ENCODE results near the gene ZDHHC11.
A peak's percentile ranks its signal among the peaks of the same experiment; 100 is the strongest.
"Not testable (repeated sequence)": the region's sequence is repeated elsewhere in the genome, so short reads cannot be mapped to it uniquely, and the experiment has no call there.

The ZDHHC11 gene

DNA sequence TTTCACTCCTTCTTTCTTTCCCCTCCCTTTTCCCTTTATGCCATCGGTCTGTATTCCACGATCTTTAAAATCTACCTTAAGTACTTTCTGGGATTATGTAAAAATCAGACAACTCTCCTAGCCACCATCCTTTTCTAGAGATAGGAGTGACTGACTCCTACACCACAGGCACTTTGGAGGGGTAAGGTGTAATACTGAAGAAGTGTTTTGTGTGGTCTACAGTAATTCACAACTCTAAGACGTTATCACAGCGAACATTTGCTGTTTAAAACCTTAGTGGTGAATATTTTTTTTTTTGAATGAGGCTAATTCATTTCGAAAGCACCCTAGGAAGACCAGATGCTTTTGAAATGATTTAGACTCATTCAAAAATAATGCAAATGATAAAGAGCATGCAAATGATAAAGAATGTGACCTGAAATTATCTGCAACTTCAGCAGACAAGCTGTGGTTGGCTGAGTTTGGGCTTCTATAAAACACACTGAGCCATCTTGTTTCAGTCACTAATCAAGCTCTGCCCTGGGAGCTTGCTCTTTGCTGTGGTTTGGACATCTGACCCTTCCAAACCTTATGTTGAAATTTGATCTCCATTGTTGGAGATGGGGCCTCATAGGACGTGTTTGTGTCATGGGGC, 52.2 kb downstream of the ZDHHC11 start:
- DNase-seq: not testable (repeated sequence)

- not testable (repeated sequence) for DNase-seq
Measured at GRCh38 chr5:797986-798385, 52.8 kb downstream of the ZDHHC11 start.

DNA sequence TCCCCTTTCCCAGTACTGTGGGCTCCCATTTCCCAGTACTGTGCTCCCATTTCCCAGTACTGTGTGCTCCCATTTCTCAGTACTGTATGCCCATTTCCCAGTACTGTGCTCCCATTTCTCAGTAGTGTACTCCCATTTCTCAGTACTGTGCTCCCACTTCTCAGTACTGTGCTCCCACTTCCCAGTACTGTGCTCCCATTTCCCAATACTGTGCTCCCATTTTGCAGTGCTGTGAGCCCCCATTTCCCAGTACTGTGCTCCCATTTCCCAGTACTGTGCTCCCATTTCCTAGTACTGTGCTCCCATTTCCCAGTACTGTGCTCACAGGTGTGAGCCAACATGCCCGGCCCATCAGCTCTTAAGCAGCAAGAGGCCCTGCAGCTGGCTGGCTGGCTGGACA, 54.9 kb downstream of the ZDHHC11 start:
- DNase-seq: not testable (repeated sequence)

- DNase-seq: not testable (repeated sequence)
Measured at GRCh38 chr5:794948-795347, 55.8 kb downstream of the ZDHHC11 start.

DNA sequence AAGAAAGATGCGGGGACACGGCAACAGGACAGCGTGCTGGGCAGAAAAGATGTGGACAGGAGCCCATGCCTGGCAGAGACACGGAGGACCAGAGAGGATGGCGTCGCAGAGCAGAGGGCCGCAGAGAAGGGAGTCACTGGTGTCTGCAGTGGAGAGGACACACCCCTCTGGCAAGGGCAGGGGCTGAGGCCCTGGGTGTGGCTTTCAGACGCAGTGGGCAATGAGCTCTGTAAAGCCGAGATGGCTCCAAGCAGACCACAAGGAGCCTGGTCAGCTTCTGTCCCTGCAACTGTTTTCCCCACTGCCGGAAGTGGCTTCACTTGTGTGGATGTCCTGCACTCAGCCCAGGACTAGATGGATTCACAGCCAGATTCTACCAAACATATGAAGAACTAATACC, 62.1 kb downstream of the ZDHHC11 start:
- not testable (repeated sequence) for DNase-seq

DNA sequence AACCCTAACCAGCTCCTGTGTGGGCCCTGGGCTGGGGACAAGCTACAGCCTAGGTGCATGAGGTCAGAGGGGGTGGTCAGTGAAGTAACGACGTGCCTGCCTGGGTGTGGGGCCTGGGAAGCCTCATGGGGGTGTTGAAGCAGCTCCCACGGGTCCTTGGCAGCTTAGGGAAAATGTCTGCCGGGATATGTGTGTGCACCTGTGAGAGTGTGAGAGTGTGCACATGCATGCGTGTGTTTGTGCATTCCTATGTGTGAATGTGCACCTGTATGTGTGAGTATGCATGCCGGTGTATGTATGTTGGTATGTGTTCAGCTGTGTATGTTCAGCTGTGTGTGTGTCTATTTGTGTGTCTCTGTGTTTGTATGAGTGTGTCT, 62.9 kb downstream of the ZDHHC11 start:
- DNase-seq: not testable (repeated sequence)

GRCh38 chr5:787224-787856, 63.4 kb downstream of the ZDHHC11 start:
- not testable (repeated sequence) for DNase-seq

DNA sequence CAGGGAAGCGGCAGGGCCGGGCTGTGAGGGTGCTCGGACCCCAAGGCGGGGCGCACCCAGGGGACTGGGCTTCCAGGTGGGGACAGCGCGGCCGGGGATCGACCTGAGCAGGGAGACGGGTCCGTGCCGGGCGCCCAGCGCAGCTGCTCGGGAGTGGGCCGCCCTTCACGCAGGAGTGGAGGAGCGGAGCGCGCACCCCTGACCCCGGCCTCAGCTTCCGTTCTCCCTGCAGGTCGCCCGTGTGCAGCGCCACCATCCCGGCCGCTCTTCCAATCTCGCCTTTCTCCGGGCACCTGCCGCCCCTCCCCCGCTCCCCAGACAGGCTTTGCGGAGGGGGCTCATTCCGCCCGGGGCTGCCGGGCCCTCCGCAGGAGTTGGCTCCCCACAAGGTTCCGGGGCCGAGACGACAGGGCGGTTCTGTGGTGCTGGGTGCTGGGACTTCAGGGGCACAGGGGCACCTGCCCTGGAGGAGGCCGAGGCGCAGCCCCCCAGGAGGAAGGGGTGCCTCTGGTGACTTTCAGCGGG, 65.5 kb downstream of the ZDHHC11 start:
- DNase-seq: not testable (repeated sequence)

DNA sequence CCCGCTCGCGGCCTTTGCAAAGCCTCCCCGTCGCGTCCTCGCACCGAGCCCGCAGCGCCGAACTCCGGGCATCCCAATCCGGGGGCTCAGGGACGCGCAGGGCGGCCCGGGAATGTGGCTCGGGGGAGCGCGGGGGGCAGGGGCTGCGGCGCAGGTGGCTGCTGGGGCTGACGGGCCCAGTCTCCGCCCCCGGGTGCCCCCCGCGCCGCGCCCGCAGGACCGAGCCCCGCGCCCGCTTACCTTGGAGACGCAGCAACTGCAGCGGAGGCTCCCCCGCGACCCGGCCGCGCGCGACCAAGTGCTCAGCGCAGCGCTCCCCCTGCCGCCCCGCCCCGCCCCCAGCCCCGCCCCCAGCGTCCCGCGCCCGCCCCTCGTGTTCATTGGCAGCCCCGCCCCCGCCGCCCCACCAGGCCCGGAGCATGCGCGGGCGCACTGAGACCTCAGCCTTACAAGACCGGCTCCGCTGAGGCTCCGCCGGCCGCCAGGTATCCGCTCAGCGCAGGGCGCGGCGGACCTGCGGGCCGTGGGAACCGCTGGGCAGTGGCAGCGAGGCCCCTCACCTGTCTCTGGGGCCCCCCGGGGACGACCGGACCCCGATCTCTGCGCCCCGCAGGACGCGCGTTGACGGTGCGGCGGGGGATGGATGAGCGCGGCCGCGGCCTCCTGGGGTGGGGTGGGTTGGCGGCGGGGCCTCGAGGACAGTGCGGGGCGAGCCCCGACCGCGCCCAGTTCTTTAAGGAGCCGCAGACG, 66.2 kb downstream of the ZDHHC11 start, which contains the start of gene ZDHHC11B:
TSS of gene ZDHHC11B (minus strand) at position 302 of the 750 bp plus-strand sequence. CDS start 17,810 bp downstream, outside the sequence.
- DNase-seq: peak; percentile 94

GRCh38 chr5:783881-784427, 66.8 kb downstream of the ZDHHC11 start:
- DNase-seq: not testable (repeated sequence)

DNA sequence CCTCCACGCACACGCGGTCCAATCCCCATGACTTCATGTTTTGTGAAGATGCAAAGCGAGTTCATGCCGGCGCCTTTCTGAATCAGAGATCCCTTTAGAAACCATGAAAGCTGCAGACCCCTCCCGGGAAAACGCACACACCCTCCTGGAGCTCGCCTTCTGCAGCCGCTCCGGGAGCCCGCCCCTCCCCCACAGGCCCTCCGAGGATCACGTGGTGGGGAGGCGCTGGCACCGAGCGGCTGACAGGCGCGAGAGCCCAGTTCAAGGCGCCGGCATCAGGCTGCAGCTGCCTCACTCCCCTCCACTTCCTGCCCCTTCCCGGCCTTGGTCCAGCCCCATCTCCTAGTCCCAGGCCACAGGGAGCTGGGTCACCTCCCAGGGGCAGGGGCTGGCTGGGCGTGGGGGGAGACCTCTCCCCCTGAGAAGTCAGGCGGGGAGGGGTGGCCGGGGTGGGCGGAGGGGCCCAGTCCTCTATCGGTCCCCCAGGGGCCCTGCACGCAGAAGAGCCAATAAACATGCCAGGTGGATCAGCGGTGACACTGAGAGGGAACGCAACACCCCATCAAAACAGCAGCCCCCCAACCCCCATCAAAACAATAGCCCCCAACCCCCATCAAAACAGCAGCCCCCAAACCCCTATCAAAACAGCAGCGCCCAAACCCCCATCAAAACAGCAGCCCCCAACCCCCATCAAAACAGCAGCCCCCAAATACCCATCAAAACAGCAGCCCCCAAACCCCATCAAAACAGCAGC, 67.6 kb downstream of the ZDHHC11 start:
- DNase-seq: not testable (repeated sequence)

DNA sequence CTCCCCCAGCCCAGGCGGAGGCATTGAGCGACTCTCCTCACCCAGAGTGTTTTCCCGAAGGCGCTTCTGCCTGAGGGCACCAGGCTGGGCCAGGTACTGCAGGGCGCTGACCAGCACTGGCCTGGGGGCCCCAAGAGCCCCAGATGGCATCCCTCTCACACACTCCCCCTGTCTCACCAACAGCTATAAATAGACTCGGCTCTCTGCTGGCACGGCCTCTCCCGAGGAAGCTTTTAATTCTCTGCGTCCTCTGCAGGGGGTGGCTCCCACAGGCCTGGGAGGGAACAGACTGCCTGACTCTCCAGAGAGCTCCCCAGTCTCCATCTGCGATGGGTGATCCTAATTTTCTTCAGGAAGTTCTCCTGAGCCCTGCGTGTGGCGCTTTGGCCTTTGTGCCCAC, 68.4 kb downstream of the ZDHHC11 start:
- DNase-seq: not testable (repeated sequence)

DNA sequence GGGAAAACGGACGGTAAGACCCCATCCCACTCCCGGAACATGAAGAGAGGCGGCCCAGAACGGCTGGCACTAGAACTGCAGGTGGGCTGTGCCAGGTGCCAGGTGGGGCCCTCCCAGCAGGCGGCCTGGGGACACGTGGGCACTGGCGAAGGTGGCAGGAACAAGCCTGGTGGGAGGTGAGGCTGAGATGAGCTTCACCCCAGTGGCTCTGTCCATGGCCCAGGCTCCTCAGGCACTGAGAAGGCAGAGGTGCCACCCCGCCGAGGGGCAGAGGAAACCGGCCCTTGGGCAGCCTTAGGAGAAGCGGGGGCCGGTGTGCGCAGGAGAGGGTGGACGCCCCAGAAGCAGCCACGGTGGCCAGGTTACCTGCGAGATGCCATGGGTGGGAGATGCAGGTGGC, 70.2 kb downstream of the ZDHHC11 start:
- not testable (repeated sequence) for DNase-seq

DNA sequence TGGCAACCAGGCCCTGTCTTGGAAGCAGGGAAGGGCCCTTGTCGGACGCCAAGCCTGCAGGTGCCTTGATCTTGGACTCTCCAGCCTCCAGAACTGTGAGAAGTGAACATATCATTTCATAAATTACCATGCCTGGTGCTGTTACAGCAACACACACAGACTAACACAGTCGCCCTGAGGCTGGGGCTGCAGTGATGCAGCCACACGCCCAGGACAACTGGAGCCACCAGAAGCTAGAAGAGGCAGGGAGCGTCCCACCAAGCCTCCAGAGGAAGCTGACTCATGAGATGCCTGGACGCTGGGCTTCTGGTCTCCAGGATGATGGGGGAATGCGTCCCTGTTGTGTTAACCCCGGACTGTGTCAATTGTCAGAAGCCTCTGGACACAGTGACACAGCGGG, 71.8 kb downstream of the ZDHHC11 start:
- not testable (repeated sequence) for DNase-seq

DNA sequence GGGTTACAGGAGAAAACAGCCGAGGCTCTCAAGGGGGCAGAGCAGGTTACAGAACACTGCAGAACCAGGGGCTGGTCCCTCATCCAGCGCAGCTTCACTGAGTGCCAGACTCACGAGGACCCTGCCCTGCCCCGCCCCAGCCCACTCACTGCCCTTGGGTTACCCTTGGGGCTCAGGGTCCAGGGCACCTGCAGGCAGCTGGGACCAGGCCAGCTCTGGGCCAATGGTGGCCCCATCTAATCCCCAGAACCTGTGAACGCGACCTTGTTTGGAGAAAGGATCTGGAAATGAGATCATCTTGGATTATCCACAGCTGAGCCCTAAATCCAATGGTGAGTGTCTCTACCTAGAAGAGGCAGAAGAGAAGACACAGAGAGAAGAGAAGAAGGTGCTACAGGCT, 72.4 kb downstream of the ZDHHC11 start:
- DNase-seq: not testable (repeated sequence)

- no peak for DNase-seq
Measured at GRCh38 chr5:777756-778161, 73.0 kb downstream of the ZDHHC11 start.

GRCh38 chr5:776862-777711, 73.7 kb downstream of the ZDHHC11 start:
- DNase-seq: no peak

- no peak for DNase-seq
Measured at GRCh38 chr5:775961-776861, 74.6 kb downstream of the ZDHHC11 start.

- not testable (repeated sequence) for DNase-seq
Measured at GRCh38 chr5:775595-775960, 75.2 kb downstream of the ZDHHC11 start.

DNA sequence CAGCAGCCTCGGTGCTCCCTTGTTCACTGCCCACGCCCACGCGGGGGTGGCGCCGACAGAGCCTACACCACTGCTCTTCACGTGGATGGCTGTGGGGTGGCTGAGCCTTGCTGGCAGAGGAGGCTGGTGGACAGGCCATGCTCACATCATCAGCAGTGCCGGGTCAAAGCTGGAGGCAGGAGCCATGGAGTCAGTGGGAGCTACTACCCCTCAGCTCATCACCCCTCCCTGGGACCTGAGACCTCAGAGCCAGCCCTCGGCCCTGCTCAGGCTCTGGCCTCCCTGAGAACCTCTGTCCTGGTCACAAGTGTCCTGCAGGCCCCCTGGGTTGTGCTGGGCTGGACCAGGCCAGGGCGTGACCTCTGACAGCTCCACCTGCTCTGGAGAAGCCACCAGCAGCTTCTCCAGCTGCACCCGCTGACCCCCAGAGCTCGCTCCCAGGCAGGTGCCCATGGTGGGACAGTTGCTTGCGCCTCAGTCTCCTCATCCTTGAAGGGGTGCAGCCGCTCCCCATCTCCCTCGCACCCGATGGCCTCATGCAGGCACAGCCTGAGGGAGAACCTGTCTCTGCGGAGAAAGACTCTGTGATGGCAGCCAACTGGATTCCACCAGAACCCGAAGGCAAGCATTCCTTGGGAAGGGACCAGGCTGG, 75.8 kb downstream of the ZDHHC11 start:
- DNase-seq: not testable (repeated sequence)
